DMS53 treated with DMSO at 0.1 percent for 48 hours (cell line): ENCODE measurements around the gene MFAP5.
"Not testable (repeated sequence)": the region's sequence is repeated elsewhere in the genome, so short reads cannot be mapped to it uniquely, and the experiment has no call there.

Source experiments
- DNase-seq: peaks from one replicate; lab custom pipeline; 2025; ENCODE audit not compliant: unreplicated experiment; lab: John Stamatoyannopoulos, UW

Gene MFAP5

DNA sequence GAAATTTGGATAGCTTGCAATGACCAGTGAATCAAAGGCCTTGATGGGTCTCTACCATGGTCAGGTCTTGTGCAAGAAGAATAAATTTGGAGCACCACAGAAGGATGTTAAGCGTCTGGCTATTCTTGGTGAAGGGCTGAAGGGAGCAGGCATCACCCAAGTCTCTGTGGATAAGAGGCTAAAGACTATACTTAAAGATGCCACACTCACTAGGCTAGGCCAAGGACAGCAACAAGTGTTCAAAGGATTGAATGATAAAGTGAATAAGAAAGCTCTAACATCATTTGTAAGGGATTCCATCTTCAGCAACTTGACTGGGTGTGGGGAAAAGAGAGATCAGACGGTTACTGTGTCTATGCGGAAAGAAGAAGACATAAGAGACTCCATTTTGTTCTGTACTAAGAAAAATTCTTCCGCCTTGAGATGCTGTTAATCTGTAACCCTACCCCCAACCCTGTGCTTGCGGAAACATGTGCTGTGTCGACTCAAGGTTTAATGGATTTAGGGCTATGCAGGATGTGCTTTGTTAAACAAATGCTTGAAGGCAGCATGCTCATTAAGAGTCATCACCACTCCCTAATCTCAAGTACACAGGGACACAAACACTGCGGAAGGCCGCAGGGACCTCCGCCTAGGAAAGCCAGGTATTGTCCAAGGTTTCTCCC lies 27.2 kb downstream of the MFAP5 start:
- not testable (repeated sequence) for DNase-seq

DNA sequence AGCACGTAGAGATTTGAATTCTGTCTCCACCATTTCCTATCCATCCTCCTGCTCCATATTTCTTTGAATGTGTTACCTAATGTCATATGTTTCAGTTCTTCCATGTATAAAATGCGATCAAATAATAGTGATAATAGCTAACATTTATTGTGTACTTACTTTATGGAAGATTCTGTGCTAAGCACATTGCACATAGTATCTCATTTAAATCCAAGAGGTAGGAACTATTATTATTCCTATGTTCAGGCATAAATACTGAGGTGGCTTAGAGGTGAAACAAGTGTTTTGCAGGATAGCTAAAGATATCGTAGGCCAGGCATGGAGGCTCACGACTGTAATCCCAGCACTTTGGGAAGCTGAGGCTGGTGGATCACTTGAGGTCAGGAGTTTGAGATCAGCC lies 32.5 kb downstream of the MFAP5 start:
- no peak for DNase-seq

DNA sequence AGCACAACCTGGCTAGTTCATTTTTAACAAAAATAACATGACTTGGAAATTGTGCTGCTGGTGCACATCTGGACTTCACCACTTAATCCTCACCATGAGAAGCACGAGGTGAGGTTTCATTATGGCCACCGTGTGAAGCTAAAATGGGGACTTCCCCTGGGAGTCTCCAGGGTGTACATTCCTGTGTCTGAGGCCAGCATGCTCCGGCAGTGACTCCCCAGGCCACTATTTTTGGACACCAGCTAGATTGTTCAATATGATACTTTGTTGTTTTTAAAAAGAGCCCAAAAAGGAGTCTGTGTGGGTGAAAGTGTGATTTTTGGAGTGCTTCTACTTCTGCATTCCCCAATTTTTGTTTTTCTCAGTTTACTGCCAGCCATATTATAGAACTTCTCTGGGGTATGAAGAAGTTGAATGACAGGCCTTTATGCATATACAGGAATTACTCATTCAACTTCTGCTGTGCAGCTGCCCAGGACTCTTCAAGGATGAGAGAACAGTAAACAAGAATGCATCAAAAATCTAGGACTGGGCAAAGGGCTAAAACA lies 33.1 kb downstream of the MFAP5 start:
- no peak for DNase-seq

DNA sequence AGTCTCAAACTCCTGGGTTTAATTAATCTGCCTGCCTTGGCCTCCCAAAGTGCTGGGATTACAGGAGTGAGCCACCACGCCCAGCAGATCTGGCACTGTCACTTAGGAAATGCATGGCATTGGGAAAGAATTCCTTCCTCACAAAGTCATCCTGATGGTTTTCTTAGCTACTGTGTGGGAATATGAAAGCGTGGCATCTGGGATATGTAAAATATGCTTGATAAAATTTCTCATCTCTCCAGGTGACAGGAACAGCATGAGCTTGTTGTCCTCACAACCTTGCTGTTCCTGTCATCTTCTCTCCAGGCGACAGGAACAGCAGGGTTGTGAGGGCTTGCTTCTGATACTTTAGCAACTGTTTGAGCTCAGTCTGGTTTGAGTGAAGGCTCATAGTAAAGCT lies 33.9 kb downstream of the MFAP5 start:
- no peak for DNase-seq

DNA sequence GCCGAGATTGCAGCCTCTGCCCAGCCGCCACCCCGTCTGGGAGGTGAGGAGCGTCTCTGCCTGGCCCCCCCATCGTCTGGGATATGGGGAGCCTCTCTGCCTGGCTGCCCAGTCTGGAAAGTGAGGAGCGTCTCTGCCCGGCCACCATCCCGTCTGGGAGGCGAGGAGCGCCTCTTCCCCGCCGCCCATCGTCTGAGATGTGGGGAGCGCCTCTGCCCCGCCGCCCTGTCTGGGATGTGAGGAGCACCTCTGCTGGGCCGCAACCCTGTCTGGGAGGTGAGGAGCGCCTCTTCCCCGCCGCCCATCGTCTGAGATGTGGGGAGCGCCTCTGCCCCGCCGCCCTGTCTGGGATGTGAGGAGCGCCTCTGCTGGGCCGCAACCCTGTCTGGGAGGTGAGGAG lies 37.9 kb downstream of the MFAP5 start:
- not testable (repeated sequence) for DNase-seq

DNA sequence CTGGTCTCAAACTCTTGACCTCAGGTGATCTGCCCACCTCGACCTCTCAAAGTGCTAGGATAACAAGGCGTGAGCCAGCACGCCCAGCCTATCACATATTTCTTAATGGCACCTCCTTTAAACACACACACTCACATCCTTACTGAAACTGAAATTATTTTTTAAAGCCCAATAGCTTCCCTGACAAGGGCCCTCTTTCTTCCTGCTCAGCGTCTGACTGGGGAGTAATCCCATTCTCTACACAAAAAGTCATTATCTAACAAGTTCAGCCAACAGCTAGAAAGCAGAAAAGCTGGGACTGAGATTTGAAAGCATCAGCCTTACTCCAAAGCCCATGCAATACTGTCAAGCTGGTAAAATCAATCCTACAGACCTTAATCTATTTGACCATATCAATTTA lies 40.0 kb downstream of the MFAP5 start:
- DNase-seq: no peak

DNA sequence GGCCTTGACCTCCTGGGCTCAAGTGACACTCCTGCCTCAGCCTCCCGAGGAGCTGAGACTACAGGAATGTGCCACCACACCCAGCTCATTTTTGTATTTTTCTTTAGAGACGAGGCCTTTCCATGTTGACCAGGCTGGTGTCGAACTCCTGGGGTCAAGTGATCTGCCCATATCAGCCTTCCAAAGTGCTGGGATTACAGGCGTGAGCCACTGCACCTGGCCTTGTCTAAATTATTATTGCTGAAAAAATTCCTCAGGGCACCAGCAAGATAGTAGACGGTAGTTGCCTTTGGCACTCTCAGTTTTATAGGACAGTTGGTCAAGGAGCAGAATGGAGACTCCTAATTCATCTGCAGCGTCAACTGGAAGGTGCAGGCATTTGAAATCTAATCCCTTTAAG lies 47.4 kb downstream of the MFAP5 start:
- no peak for DNase-seq

DNA sequence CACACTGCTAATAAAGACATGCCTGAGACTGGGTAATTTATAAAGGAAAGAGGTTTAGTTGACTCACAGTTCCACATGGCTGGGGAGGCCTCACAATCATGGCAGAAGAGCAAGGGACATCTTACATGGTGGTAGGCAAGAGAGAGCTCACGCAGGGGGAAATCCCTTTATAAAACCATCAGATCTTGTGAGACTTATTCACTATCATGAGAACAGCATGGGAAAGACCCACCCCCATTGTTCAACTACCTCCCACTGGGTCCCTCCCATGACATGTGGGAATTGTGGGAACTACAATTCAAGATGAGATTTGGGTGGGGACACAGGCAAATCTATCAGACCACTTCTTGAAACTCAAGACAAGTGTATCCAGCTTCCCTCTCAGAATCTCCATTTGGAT lies 48.7 kb downstream of the MFAP5 start:
- not testable (repeated sequence) for DNase-seq

DNA sequence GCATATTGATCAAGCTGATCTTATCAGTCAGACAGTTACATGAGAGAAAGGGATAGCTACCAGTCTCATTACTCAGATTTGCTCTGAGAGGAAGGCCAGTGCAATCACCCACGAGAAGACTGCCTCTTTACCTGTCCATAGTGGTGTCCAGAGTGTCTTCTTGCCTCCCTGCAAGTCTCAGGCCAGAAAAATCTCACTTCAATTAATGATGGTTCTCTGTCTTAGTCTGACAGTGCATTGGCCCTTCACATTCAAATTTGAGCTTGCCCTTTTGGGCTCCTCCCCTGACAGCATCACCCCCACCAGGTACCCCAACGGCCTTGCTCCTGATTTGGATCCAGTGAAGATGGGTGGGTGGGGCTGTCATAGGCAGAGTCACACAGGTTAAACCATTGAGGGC lies 50.0 kb downstream of the MFAP5 start, which contains the start of gene AICDA:
Gene AICDA (minus strand): TSS at position 231 of the 400 bp plus-strand sequence. CDS start 92 bp downstream, at position 139.
- DNase-seq: no peak

DNA sequence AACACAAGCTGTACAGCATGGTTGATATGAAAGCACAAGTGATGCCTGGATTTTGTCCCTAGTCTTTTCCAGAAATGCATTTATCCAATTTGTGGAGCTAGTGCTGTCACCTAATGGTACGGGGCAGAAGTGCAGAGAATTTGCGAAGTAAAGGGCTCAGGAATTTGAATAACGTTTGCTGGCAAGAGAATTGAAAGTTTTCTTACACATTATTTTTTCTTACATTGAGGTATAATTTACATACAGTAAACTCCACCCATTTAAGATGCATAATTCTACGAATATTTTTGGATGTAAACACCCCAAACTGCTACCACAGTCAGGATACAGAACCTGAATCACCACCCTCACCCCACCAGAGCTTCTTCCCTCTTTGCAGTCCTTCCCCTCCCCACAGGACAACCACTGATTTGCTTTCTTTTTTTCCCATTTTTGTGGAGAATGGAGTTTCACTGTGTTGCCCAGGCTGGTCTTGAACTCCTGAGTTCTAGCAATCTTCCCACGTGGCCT lies 53.5 kb downstream of the MFAP5 start:
- peak; percentile 75 for DNase-seq

DNA sequence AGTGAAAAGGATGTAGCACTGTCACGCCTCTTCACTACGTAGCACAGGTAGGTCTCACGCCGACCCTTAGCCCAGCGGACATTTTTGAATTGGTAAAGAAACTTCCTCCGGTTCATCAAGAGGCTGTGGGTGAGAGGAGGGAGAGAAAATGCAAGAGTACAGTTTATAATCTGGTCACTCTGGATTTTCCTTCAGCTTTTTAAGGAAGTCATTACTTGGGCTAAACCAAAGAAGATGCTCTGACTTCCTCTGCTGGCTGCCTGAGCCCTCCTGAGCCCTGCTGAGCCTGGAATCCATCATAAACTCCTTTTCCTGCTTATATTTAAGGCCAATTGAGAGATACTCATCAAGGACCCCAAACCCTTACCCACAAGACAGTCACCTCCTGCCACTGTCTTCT lies 55.7 kb downstream of the MFAP5 start:
- DNase-seq: no peak

DNA sequence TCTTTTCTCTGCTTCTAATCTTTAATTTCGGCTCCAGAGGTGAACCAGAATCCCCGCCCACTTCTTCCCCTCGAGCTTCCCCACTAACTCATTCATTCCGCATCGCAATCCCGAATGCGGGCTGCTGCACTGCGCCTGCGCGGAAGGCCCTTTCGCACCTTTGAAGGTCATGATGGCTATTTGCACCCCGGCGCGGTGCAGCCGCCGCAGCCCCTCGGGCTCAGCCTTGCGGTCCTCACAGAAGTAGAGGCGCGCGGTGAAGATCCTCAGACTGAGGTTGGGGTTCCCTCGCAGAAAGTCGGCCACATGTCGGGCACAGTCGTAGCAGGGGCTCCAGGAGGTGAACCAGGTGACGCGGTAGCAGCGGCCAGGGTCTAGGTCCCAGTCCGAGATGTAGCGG lies 57.6 kb downstream of the MFAP5 start:
- no peak for DNase-seq

DNA sequence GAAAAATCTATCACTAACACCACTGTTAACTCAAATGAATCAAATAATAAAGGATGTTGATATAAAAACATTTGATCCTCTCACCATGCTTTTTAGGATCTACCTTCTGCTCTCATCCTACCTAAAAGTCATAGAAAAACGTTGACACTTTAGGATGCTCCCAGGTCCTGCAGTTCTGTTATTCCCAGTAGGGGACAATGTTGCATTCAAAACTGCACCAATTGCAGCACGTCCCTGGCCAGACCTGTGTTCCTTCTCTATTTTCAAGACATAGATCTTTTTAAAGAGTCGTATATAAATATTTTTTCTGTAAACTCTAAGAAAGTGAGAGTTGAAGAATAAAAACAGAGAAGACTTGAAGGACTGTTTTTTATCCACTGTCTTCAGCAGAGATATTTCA lies 58.8 kb downstream of the MFAP5 start:
- no peak for DNase-seq

DNA sequence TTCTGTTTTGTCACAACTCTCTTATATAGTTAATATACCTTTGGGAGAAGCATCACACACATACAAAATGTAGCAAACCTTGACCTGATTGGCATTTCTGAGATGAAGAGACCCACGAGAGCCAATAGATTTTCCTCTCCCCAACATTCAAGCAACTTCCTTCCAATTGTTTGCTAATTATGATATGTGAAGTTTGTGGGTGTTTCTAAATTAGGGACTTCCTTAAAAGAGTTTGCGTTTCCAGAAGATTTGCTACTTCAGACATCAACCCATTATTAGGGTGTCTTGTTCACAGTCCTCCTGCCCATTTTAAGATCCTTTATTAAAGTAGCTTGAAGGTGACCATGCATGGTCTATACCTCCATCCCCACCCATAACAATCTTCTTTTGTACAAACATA lies 59.3 kb downstream of the MFAP5 start:
- no peak for DNase-seq

DNA sequence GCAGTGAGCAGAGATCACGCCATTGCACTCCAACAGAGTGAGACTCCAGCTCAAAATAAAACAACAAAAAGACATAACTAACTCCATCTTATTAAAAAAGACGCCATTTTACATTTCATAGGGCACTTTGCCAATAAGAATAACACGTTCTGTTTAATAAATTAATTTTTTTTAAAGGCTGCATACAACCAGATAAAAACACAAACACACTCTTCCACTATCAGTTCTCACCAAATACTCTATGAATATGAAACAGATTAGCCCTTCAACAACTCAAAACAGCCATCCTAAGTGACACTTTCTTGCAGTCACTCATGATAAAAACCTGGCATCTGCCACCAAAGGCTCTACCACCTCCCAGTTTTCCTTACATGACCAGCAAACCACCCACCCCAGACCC lies 66.1 kb downstream of the MFAP5 start:
- no peak for DNase-seq
